KG1 (cell line): ENCODE data around the gene CSNK2A2.

ENCODE experiments used
- DNase-seq: peaks from one replicate; lab custom pipeline; 2025; lab: John Stamatoyannopoulos, UW

Gene CSNK2A2

DNA sequence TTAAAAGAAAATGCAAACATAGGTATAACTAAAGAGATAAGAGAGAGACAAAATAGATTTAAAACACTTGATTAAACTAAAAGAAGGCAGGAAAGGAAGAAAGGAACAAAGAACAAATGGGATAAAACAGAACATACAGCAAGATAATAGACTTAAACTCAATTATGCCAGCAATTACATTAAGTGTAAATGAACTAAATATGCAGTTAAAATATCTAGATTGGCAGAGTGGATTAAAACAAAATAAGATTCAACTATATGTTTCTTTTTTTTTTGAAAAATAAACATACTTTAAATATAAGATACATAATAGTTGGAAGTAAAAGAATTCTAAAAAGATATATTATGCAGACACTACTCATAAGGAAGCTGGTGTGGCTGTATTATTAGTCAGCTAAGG is 59.1 kb downstream of the CSNK2A2 start:
- no peak for DNase-seq

DNA sequence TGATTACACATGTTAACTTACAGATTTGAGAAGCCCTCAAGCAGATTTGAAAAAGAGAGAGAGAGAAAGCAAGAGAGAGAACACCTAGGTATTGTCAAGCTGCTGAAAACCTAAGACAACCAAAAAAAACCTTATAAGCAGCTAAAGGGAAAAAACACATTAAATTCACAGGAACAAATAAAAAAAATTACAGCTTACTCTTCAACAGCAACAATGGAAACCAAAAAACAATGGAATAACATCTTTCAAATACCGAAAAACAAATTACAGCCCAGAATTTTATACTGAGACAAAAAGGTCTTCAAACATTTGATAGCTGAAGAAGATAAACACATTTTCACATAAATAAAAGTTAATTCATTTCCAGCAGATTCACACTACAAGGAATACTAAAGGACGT is 60.3 kb downstream of the CSNK2A2 start:
- no peak for DNase-seq

DNA sequence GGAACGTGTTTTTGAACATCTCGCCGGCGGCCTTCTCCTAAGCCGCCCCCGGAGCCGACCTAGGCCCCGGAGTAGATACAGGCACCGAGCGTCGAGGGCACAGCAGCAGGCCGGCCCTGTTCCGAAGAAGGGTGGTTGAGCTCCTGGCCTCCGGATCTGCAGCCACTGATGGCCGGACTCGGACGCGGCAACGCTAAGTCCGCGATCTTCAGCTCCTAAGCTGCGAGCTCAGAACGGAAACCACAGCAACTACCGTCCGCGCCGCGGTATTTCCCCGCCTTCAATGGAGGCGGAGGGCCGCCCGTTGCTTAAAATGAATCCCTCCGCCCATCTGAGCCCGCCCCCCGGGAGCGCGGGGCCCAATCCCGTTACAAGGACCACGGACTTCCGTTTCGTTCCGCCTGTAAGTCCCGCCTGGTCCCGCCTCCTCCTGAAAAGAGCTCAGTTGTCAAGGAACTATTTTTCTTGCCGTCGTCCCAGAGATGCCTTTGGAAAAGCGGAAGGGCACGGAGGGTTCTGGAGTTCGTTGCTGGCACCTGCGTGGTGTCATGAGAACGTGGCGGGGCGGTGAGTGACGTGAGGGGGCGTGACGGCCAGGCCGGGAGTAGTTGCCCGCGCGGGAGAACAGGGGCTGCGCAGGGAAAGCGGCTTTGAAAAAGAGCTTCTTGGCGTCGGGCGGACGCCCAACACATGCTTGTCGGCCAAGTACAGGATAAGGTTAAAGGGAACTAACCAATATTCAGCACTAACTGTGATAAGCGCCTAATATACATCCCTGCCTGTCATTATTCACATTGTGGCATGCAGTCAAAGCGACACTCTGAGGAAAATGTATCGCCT is 68.6 kb downstream of the CSNK2A2 start, which contains the start of gene CFAP20:
CFAP20 (minus strand) TSS at position 285 of the 840 bp plus-strand sequence; CDS start at position 19, 266 bp downstream.
- DNase-seq = peak; percentile 93

DNA sequence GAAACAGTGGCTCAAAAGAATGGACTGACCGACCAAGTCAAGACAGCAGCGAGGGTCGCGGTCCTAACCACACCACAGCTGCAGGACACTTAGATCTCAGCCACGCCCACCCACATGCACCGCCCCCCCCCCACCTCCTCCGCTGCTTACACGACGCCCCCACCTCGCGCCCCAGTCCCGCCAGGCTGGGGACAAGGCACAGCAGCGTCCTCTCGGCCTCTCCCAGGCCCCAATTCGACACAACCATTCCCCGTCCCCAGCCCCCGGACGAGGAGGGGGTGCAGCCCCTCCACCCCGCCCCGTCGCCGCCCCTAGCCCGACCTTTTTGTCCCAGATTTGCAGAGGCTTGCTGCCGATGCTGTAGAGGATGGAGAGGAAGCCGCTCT is 69.2 kb downstream of the CSNK2A2 start:
- no peak for DNase-seq

DNA sequence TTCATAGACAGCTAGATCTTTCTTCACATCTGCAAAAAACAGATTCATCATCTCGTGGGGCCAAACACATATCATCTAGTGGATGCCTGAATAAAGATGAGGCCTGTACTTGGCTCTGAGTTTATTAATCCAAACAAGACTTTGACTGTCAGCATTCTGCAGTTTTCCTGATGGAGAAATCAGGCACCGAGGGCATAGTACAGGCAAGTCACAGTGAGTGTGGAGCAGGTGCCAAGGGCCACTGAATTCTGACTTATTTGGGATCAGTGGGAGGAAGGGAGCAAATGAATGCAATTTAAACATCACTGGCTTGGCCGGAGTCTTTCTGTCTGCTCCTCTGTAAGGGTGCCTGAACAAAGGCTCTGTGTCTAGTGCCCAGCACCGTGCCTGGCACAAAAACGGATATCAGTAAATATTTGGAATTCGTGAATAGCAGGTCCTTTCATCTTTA is 69.7 kb downstream of the CSNK2A2 start:
- peak; percentile 12 for DNase-seq

DNA sequence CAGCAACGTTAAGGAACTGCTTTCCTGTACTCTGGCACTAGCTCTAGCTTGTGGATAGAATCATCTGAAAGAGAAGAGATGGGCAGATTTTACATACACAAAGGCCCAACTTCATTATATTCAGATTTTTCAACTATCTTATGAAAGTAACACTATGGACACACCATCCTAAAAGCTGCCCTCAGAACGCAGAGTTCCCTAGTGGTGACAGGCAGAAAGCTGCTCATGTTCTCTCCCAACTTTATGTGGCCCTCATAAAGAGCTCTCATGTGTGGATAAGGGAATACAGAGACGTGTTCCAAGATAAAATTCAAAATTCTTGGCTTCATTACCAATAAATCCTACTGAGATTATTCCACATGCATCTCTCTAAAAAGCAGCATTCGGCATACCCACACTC is 70.3 kb downstream of the CSNK2A2 start:
- no peak for DNase-seq

DNA sequence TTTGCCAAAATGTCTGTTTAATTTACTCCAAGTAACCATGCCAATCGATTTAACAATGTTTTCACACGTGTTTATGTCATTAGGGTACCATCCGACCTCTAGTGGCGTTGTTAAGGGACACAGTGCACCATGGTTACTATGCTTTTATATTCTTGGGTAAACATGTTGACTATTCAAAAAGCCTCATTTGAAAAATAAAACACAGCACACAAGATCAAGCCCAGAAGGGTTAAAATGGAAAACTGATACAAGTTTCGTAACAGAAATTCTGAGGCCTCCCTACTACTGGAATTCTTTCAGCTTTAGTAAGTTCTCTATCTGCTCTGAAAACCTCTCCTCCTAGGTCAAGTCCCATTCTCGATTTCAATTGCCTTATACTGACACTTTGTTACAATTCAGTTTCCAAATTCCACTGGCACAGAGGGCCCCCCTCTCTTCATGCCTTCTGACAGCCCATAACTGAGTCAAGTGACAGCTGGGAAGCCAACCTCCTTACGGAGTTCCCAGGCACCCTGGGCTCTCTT is 70.8 kb downstream of the CSNK2A2 start:
- DNase-seq = no peak

DNA sequence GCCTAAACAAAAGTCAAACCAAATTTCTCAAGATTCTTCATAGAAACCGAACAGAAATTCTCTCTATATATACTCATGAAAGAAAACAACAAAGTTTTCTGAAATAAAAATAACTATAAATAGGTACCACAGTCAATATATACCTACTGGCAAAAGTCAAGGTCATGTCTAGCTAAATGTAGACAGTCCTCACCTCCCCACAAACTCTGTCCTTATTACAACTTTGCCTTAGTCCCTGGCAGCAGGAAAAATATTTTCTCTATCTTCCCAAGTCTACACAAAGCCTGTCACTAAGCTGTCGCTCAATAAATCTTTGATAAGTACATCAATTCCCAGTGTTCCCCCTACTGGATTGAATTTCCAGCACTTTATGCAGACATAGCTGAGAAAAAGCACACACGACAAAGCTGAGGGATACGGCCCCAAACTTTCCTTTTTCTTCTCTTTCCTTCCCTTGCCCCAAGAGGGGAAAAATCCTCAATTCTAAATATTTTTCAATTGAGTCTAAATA is 71.4 kb downstream of the CSNK2A2 start:
- no peak for DNase-seq

DNA sequence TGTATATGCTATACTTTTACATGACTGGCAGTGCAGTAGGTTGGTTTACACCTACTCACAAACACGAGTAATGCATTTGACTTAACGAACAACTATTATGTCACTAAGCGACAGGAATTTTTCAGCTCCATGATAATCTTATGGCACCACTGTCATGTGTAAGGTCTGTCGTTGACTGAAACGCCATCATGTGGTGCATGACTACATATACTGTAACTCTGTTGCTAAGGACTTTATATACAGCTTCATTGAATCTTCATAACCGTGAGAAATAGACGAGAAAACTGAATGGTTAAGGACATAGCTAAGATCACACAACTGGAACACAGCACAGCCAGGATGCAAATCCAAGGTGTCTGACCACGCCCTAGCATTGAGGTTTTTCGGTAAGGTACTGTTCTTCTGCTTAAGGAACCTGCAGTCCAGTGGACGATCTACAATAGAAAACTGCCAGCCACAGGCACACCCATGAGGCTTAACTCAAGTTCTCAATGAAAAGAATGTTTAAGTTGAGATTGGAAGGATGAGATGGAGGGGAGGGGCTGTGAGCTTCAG is 72.0 kb downstream of the CSNK2A2 start:
- no peak for DNase-seq

DNA sequence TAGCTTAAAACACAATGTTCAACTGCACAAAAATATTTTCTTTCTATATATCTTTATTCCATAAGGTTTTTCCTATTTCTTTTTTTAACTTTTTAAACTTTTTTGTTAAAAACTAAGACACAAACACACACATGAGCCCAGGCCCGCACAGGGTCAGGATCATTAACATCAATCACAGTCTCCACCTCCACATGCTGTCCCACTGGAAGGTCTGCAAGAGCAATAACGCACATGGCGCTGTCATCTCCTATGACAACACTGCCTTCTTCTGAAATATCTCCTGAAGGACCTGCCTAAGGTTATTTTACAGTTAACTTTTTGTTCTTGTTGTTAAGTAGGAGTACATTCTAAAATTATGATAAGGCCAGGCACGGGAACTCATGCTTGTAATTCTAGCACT is 72.9 kb downstream of the CSNK2A2 start:
- DNase-seq = no peak

DNA sequence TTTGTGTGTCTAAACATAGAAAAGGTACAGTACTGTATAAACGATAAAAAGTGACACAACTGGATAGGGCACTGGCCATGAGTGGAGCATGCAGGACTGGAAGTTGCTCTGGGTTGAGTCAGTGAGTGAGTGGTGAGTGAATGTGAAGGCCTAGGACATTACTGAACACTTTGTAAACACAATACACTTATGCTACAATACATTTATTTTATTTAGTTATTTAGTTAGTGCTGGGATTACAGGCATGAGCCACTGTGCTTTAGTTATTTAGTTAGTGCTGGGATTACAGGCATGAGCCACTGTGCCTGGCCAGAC is 73.3 kb downstream of the CSNK2A2 start:
- DNase-seq = no peak

DNA sequence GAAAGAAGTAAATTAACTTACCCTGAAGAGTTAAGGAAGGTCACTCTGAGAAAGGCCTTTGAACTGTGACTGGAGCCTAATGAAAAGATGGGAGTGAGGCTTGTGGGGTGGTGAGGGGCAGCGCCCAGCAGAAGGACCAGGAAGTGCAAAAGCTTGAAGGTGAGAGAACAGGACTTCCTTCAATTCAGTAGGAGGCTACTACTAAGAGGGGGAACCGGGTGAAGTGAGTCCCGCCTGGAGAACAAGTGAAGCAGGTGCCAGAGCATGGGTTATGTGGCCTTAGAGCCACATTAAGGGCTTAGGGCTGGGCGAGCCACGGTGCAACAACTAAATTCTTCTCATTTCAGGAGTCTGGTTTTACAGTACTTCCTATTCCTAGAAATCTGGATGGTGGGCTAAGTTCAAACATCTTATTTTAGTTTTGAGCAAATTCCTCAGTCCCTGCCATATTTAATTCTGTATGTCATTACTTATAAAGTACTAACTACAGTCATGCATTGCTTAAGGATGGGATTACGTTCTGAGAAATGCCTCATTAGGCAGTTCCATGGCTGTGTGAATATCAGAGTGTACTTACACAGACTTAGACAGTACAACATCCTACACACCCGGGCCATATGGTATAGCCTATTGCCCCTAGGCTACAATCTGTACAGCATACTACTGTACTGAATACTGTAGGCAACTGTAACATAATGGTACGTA is 73.9 kb downstream of the CSNK2A2 start:
- DNase-seq = no peak

DNA sequence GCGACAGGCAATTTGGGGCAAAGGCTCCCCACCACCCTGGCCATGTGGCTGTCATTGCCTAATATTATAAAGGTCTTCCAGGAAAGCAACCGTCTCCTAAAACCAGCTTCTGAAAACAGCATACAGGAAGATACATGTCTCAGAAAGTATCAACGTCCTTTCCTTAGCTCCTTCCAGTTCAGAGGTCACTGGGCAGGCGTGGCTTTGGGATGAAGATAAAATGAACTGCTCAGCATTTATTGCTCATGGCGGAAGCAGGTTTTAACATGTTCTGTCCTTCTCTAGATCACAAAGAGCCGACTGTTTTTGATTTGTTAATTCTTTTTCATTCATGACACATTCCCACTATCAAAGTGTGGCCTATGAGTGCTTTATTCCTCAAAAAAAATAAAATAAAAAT is 76.8 kb downstream of the CSNK2A2 start:
- DNase-seq = no peak

DNA sequence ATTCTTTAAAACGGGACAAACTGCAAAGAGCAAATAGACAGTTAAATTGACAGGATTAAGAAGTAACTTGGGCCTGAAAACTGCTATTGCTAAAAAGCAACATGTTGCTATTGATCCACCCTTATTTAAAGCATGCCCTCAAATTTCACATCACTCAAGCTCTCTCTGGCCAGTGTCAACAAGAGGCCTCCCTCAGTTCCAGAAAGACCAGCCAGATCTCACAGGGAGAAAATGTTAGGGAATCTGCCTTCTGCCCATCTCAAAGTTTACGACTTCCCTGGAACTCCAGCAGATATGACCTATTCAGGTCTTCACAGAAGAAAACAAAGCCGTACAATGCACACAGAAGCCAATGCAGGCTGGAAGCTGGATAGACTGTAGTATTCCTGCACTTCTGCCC is 77.7 kb downstream of the CSNK2A2 start:
- no peak for DNase-seq

DNA sequence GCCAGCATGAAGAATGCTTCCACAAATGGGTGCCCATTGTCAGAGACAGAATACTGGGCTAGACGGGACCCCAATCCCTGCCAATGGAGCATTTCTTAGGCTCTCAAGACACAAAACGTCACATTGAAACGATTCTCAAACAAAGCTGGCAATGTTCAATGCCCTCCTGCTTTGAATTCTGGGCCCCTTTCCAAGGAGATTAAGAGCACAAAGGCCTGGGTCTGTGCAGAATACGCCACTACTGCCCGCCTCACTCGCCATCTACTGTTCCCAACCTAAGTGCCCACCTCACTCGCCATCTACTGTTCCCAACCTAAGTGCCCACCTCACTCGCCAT is 78.4 kb downstream of the CSNK2A2 start:
- DNase-seq = no peak

DNA sequence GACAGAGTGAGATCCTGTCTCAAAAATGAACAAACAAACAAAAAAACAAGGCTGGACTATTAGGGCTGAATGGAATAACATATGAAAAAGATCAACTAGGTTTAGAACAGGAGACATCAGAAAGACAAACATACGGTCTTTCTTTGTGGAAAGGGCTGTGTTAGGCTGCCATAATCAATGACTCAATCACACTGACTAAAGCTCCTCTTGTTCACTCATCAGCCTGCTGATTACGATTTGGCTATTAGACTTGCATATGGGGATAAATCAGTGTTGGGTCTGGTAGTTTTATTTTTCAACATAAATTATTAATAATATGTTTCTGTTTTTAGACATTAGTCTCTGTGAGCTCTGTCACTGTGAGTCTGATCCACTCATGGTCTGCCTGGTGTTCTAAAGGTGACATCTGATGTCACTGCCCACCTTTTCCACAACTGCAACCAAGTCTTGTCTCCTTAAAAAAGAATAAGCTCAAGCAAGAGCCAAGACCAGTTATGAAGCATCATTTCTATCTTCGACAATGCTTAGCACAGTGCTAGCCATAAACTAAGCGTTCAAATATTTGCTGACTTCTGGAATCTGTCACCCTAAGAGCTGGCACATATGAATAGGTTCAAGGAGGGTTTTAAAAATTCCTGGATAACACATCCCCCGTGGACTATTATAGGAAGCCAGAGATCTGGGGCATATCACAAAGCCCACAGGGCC is 79.0 kb downstream of the CSNK2A2 start:
- DNase-seq = no peak

DNA sequence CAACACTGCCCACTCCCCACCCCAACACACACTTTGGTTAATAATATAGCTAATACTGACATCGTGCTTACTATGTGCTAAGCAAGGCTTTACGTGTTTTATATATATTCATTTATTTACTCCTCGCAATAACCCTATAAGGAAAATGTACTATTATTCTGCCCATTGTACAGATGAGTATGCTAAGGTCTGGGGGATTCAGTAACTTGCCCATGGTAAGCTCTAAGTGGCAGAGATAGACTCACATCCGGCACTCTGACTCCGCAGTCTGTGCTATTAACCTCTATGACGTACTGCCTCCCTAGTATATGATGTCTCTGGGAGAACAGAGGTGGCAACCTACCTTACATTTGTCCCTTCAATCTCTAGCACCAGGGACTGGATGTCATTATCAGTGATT is 81.4 kb downstream of the CSNK2A2 start:
- DNase-seq = no peak

DNA sequence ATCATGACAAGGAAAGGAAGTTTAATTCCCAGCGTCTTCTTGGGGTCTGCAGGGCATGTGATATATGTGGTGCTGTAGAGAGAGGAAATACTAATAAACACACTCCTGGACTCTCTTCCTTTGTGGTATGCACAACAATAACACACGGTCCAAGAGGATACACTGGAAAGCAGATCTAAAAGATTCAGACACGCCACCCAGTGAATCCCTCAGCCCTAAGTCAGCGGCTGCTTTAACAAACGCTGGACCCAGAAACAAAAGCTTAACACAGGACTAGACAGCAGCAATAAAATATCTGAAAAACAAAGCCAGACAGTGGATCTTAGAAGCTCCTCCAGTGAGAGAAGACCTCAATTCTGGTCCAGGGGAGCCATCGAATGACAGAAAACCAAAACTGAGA is 81.8 kb downstream of the CSNK2A2 start:
- DNase-seq = no peak

DNA sequence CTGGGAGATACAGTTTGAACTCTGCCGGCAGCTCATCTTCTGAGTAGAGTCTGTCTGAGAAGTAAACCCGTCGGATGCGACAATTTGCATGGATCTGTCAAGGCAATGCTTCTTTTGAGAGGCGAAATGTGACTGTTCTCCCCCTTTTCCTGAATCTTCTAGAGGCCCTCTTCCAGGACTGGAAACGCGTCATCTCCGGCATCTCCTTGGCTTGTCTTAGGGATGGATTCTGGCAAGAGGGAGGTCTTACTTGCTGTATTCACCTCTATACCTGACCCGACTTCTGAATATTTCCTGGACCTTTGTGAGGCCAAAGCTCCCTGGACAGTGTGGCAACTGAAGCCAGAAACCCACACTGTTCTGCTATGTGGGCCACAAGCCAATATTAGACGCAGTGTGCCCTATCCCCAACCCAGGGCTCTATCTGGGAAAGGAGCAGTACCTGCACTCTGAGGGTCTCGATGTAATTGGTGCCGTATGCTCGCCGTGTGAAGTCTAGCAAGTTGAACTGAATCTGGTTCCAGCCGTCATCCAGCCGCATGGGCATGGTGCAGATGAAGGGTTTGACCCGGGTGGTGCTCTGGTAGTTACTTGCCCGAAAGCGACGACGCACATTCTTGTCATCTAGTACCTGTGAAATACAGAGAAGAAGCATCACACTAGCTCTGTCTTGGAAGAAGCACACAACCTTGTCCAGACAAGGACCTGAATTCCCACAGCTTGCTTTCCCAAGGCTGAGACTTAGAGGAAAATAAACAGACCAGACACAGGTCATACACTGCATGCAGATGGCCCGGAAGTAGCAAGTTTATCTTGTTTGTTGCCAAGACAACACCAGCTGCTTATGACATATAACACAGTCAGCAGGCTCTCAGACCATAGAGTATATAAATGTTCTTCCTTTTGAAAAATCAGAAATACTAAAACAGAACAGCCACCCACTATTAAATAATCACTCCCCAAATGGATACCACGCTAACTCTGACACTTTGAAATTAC is 82.8 kb downstream of the CSNK2A2 start:
- DNase-seq = no peak

DNA sequence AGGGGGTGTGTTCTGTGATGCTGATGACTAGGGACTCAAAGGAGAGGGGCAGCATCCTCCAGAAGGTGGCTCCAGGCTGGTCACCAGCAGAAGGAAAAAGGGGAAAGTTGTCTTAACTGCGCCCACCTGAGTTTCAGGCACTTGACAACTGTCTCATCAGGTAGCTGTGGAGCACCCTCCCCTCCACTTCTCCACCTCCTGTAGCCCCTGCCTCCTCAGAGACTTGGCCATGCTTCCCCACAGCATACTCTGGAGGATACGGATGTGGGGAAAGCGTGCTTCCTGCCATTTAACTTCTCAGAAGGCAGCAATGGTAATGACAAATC is 86.6 kb downstream of the CSNK2A2 start:
- no peak for DNase-seq
